Liver (tissue), 9 donors: ENCODE data around the gene DNAJC27. TPM values are rescaled to one million over a fixed set of nuclear protein-coding genes. Genes with fewer than 3 reads are reported as not detected.

ENCODE experiments used
- DNase-seq: peaks from one replicate; pipeline ENCODE4 v3.0.0-alpha.2; 2017; ENCODE audit warnings: low spot score
- H3K27ac ChIP-seq, 2 donors: one replicate each; pipeline ENCODE4 v1.7.0; 2013; ENCODE audit warnings: inconsistent platforms in 2 of 2, low read length in 2 of 2, control low read depth in 1 of 2, low read depth in 1 of 2, mild to moderate bottlenecking in 1 of 2
- H3K27me3 ChIP-seq, 4 donors: one replicate each; pipeline versions ENCODE4 v1.6.1 to v1.7.0; 2013; ENCODE audit warnings: low read length in 3 of 4, inconsistent platforms in 1 of 4, mild to moderate bottlenecking in 1 of 4, moderate library complexity in 1 of 4; ENCODE audit not compliant: control insufficient read depth in 4 of 4, insufficient read depth in 4 of 4
- H3K36me3 ChIP-seq, 4 donors: one replicate each; pipeline versions ENCODE4 v1.6.1 to v1.7.0; 2013; ENCODE audit warnings: low read length in 3 of 4, mild to moderate bottlenecking in 3 of 4, low read depth in 1 of 4, moderate library complexity in 1 of 4; ENCODE audit not compliant: control insufficient read depth in 4 of 4, insufficient read depth in 3 of 4
- H3K4me1 ChIP-seq, 4 donors: one replicate each; pipeline versions ENCODE4 v1.6.1 to v1.7.0; 2013; ENCODE audit warnings: low read length in 3 of 4, mild to moderate bottlenecking in 3 of 4, moderate library complexity in 1 of 4; ENCODE audit not compliant: control insufficient read depth in 4 of 4, insufficient read depth in 4 of 4
- H3K4me3 ChIP-seq, 3 donors: one replicate each; pipeline versions ENCODE4 v1.6.1 to v1.7.0; 2013; ENCODE audit warnings: low read length in 3 of 3, control low read depth in 1 of 3, low read depth in 1 of 3, mild to moderate bottlenecking in 1 of 3
- H3K9ac ChIP-seq, 2 donors: one replicate each; pipeline ENCODE4 v1.7.0; 2013; ENCODE audit warnings: low read length in 2 of 2, mild to moderate bottlenecking in 2 of 2, moderate library complexity in 2 of 2, control low read depth in 1 of 2, low read depth in 1 of 2
- H3K9me3 ChIP-seq, 4 donors: one replicate each; pipeline versions ENCODE4 v1.6.1 to v1.7.0; 2013; ENCODE audit warnings: low read length in 3 of 4; ENCODE audit not compliant: control insufficient read depth in 4 of 4
- EGR1 ChIP-seq, 2 donors: IDR thresholded peaks; 2 replicates each; pipeline ENCODE4 v1.6.1; 2016 to 2018; ENCODE audit warnings: antibody characterized with exemption in 2 of 2, low read depth in 2 of 2
- FOXA1 ChIP-seq: IDR thresholded peaks from 2 replicates; pipeline ENCODE4 v1.6.1; 2016; ENCODE audit warnings: antibody characterized with exemption
- FOXA2 ChIP-seq: IDR thresholded peaks from 2 replicates; pipeline ENCODE4 v1.6.1; 2016; ENCODE audit warnings: antibody characterized with exemption
- GABPA ChIP-seq, 2 donors: IDR thresholded peaks in 1 of 2; conservative IDR thresholded peaks in 1 of 2; 2 replicates each; pipeline ENCODE4 v1.6.1; 2016; ENCODE audit warnings: antibody characterized with exemption in 2 of 2, mild to moderate bottlenecking in 1 of 2, moderate library complexity in 1 of 2
- HNF4A ChIP-seq, 2 donors: conservative IDR thresholded peaks; 2 replicates each; pipeline ENCODE4 v1.6.1; 2016; ENCODE audit warnings: antibody characterized with exemption in 2 of 2, mild to moderate bottlenecking in 2 of 2
- HNF4G ChIP-seq: IDR thresholded peaks from 2 replicates; pipeline ENCODE4 v1.6.1; 2016; ENCODE audit warnings: antibody characterized with exemption
- JUND ChIP-seq, 2 donors: IDR thresholded peaks; 2 replicates each; pipeline ENCODE4 v1.6.1; 2016; ENCODE audit warnings: antibody characterized with exemption in 2 of 2
- NR2F2 ChIP-seq: IDR thresholded peaks from 2 replicates; pipeline ENCODE4 v1.6.1; 2016; ENCODE audit warnings: antibody characterized with exemption
- RAD21 ChIP-seq, 2 donors: IDR thresholded peaks; 2 replicates each; pipeline ENCODE4 v1.6.1; 2016; ENCODE audit warnings: antibody characterized with exemption in 2 of 2, mild to moderate bottlenecking in 2 of 2
- RXRA ChIP-seq, 2 donors: IDR thresholded peaks; 2 replicates each; pipeline ENCODE4 v1.6.1; 2017 to 2018; ENCODE audit warnings: antibody characterized with exemption in 2 of 2, mild to moderate bottlenecking in 1 of 2
- SP1 ChIP-seq: IDR thresholded peaks from 2 replicates; pipeline ENCODE4 v1.6.1; 2018; ENCODE audit warnings: antibody characterized with exemption, mild to moderate bottlenecking
- TAF1 ChIP-seq: conservative IDR thresholded peaks from 2 replicates; pipeline ENCODE4 v1.6.1; 2016; ENCODE audit warnings: antibody characterized with exemption, mild to moderate bottlenecking
- YY1 ChIP-seq: IDR thresholded peaks from 2 replicates; pipeline ENCODE4 v1.6.1; 2016; ENCODE audit warnings: antibody characterized with exemption, mild to moderate bottlenecking
- WGBS: extraction: QIAGEN DNeasy Blood & Tissue Kit; methylation state at CpG from one replicate; pipeline ENCODE4 v1.1.7; 2013; 5-methylcytosine and 5-hydroxymethylcytosine counted together
- polyA plus RNA-seq, 2 donors: library from polyadenylated mRNA; stranded (reverse) in 1 of 2; unstranded in 1 of 2; fragments of 200-250 nt in 1 of 2; fragments of >200 nt in 1 of 2; fragmentation: Nextera tagmentation in 1 of 2; extraction: Ambion mirVana in 1 of 2; gene quantifications; one replicate each; pipeline versions ENCODE4 v1.2.1 to v1.2.3, GENCODE V29; 2013 to 2015
- total RNA-seq, 2 donors: library from RNA; depleted of rRNA; stranded (reverse); fragments of >200 nt; gene quantifications; one replicate each; pipeline ENCODE4 v1.2.3, GENCODE V29; 2014
- TF ChIP-seq, protein P1 (sequence below): IDR thresholded peaks from 2 replicates; pipeline ENCODE4 v1.6.1; 2016; ENCODE audit warnings: antibody characterized with exemption
- TF ChIP-seq, protein P2 (sequence below): fragments of 150-350 bp; IDR thresholded peaks from 2 replicates; pipeline ENCODE4 v1.5.1; 2017; ENCODE audit warnings: improper control_type of control experiment, low read depth, low read length; ENCODE audit not compliant: missing input control
- TF ChIP-seq, protein P3 (sequence below): IDR thresholded peaks from 2 replicates; pipeline ENCODE4 v1.6.1; 2016; ENCODE audit warnings: antibody characterized with exemption
- TF ChIP-seq, protein P4 (sequence below): IDR thresholded peaks from 2 replicates; pipeline ENCODE4 v1.6.1; 2016; ENCODE audit warnings: antibody characterized with exemption
- TF ChIP-seq, protein P5 (sequence below): IDR thresholded peaks from 2 replicates; pipeline ENCODE4 v1.6.1; 2016; ENCODE audit warnings: antibody characterized with exemption, mild to moderate bottlenecking
- donor health status: healthy.
- donor health status: healthy.
- donor health status: healthy.
- donor health status: healthy.
- donor health status: healthy.

Gene DNAJC27
- total and polyA plus RNA-seq, 4 donors, result 0.95 to 5.1 (median 3.1) TPM

DNA sequence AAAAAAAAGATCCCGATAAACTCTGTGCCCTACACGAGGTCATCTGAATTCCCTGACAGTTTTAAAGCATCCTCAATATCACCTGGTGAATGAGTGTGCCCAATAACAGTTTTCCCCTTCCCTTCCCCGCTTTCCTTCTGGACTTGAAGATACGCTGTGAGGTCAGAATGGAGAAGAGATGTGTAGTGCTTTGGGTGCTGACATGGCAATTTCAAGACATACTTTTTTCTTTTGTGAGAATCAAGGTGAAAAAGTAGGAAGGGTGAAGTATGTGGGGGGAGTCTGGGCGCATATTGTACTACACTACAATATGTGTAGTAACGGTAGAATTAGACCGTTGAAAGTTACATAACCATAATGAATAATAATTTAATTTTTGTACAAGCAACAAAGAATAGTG is 21.7 kb downstream of the DNAJC27 start:
- no peaks in the 10 kb centered on the region for H3K9me3 ChIP-seq
- no peak for DNase-seq
- H3K36me3 ChIP-seq, result peaks cover 9 to 36% (median 26%) of the 10 kb centered on the region in 4 donors
- no peak overlapping the region for H3K4me3 ChIP-seq
- WGBS, result 98% methylated on average over 7 of the region's 7 CpGs
- TF ChIP-seq, protein P1, sequence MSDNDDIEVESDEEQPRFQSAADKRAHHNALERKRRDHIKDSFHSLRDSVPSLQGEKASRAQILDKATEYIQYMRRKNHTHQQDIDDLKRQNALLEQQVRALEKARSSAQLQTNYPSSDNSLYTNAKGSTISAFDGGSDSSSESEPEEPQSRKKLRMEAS, result no peak
- TF ChIP-seq, protein P2, sequence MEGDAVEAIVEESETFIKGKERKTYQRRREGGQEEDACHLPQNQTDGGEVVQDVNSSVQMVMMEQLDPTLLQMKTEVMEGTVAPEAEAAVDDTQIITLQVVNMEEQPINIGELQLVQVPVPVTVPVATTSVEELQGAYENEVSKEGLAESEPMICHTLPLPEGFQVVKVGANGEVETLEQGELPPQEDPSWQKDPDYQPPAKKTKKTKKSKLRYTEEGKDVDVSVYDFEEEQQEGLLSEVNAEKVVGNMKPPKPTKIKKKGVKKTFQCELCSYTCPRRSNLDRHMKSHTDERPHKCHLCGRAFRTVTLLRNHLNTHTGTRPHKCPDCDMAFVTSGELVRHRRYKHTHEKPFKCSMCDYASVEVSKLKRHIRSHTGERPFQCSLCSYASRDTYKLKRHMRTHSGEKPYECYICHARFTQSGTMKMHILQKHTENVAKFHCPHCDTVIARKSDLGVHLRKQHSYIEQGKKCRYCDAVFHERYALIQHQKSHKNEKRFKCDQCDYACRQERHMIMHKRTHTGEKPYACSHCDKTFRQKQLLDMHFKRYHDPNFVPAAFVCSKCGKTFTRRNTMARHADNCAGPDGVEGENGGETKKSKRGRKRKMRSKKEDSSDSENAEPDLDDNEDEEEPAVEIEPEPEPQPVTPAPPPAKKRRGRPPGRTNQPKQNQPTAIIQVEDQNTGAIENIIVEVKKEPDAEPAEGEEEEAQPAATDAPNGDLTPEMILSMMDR, result no peak
- TF ChIP-seq YY1 (no peak), FOXA2 (no peak), JUND (IDR thresholded peaks at IDR 0.05) (no peak), HNF4A (conservative IDR thresholded peaks at IDR 0.05) (no peak), TAF1 (no peak), RAD21 (IDR thresholded peaks at IDR 0.05) (no peak), SP1 (no peak), HNF4G (no peak), RXRA (IDR thresholded peaks at IDR 0.05) (no peak), NR2F2 (no peak), EGR1 (IDR thresholded peaks at IDR 0.05; ENCODE audit: low read depth in 2 of 2) (no peak), GABPA (IDR thresholded peaks at IDR 0.05 in 1 of 2, conservative IDR thresholded peaks at IDR 0.05 in 1 of 2) (no peak), FOXA1 (no peak)
- TF ChIP-seq, protein P3, sequence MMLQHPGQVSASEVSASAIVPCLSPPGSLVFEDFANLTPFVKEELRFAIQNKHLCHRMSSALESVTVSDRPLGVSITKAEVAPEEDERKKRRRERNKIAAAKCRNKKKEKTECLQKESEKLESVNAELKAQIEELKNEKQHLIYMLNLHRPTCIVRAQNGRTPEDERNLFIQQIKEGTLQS, result no peak
- TF ChIP-seq, protein P4, sequence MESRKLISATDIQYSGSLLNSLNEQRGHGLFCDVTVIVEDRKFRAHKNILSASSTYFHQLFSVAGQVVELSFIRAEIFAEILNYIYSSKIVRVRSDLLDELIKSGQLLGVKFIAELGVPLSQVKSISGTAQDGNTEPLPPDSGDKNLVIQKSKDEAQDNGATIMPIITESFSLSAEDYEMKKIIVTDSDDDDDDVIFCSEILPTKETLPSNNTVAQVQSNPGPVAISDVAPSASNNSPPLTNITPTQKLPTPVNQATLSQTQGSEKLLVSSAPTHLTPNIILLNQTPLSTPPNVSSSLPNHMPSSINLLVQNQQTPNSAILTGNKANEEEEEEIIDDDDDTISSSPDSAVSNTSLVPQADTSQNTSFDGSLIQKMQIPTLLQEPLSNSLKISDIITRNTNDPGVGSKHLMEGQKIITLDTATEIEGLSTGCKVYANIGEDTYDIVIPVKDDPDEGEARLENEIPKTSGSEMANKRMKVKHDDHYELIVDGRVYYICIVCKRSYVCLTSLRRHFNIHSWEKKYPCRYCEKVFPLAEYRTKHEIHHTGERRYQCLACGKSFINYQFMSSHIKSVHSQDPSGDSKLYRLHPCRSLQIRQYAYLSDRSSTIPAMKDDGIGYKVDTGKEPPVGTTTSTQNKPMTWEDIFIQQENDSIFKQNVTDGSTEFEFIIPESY, result no peak
- TF ChIP-seq, protein P5, sequence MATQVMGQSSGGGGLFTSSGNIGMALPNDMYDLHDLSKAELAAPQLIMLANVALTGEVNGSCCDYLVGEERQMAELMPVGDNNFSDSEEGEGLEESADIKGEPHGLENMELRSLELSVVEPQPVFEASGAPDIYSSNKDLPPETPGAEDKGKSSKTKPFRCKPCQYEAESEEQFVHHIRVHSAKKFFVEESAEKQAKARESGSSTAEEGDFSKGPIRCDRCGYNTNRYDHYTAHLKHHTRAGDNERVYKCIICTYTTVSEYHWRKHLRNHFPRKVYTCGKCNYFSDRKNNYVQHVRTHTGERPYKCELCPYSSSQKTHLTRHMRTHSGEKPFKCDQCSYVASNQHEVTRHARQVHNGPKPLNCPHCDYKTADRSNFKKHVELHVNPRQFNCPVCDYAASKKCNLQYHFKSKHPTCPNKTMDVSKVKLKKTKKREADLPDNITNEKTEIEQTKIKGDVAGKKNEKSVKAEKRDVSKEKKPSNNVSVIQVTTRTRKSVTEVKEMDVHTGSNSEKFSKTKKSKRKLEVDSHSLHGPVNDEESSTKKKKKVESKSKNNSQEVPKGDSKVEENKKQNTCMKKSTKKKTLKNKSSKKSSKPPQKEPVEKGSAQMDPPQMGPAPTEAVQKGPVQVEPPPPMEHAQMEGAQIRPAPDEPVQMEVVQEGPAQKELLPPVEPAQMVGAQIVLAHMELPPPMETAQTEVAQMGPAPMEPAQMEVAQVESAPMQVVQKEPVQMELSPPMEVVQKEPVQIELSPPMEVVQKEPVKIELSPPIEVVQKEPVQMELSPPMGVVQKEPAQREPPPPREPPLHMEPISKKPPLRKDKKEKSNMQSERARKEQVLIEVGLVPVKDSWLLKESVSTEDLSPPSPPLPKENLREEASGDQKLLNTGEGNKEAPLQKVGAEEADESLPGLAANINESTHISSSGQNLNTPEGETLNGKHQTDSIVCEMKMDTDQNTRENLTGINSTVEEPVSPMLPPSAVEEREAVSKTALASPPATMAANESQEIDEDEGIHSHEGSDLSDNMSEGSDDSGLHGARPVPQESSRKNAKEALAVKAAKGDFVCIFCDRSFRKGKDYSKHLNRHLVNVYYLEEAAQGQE, result no peak
- H3K27ac ChIP-seq, result no peak overlapping the region
- H3K9ac ChIP-seq, result no peak overlapping the region
- H3K27me3 ChIP-seq, result no peaks in the 10 kb centered on the region
- H3K4me1 ChIP-seq, result no peaks in the 10 kb centered on the region
